ENCODE data around the gene ZNF160. TPM values are rescaled to one million over a fixed set of nuclear protein-coding genes. Genes with fewer than 3 reads are reported as not detected.

The ZNF160 gene
- total and polyA plus RNA-seq, 2 of the 4 experiments (the other 2 are of a cell fraction) = 22.6 to 26.9 TPM

DNA sequence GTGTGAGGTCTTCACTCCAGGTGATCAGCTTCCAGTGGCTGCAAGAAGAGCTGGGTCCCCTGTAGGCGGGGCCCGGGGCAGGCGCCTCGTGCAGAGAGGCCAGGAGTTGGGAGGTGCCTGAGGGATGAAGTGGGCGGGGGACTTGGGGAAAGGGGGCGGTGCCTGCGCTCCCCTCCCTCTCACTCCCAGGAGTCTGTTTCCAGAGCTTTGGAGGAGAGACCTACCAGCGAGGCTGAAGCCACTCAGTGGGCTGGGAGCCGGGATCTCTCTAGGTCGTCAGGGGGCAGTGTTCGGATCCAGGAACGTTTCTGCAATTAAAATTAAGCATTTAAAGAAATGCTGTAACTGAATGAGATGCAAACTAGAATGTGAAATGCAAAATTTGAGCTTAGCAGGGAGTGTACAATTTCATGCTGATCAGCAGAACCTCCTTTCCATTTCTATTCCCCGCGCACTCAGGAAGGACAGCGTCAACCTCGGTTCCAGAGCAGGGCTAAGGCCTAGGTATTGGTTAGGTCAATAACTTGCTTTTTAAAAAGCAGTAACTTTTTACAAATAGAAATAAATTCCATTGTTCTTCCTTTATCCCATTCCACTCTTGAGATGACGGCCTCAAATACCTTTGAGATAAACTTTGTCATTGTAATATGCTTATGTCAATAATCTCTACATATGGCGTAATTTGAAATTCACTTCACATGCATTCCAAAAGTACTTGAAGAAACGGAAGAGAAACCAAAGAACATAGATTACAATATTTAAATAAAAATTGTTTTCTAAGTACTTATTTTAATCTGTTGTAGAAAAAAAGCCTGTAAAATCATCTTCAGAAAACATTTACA is 11.6 kb downstream of the ZNF160 start:
- CTCF ChIA-PET = no interaction called here
- no peak overlapping the region for H2AK9ac ChIP-seq (replicated peaks; ENCODE audit: low read depth, low read length, poor library complexity)

More for the DNA sequence above, 11.6 kb downstream of the ZNF160 start:
- Histone ChIP-seq H2BK20ac (ENCODE audit: low read depth, low read length) (no peak overlapping the region), H3K4me2 (ENCODE audit: low read depth, low read length) (no peak overlapping the region), H4K91ac (ENCODE audit: insufficient read depth, low read depth, low read length) (no peak overlapping the region), H2BK5ac (ENCODE audit: low read depth, low read length, poor library complexity, severe bottlenecking) (no peak overlapping the region), H3K56ac (ENCODE audit: extremely low read depth, insufficient read depth, low read length) (no peak overlapping the region; the same call in 1 of the 2 replicates), H3K36me3 (ENCODE audit: control insufficient read depth, insufficient read depth, low read length) (peaks cover 44% of the 10 kb centered on the region), H3K9ac (ENCODE audit: low read depth, low read length) (no peak overlapping the region), H4K5ac (ENCODE audit: low read depth, low read length) (no peak overlapping the region), H2BK15ac (ENCODE audit: low read depth, low read length) (no peak overlapping the region), H3K23ac (ENCODE audit: low read depth, low read length) (no peak overlapping the region), H3K9me3 (ENCODE audit: control insufficient read depth, insufficient read depth, low read length) (no peaks in the 10 kb centered on the region), H4K8ac (ENCODE audit: low read depth in 2 of 2, low read length in 2 of 2) (no peak overlapping the region), H3K18ac (ENCODE audit: low read depth, low read length) (no peak overlapping the region), H3K79me1 (ENCODE audit: low read depth in 1 of 2, low read length in 2 of 2) (peaks cover 24 to 26% of the 10 kb centered on the region in 2 experiments), H3K14ac (replicated peaks; ENCODE audit: low read depth, low read length) (no peak overlapping the region), H3K27me3 (ENCODE audit: control insufficient read depth, insufficient read depth, low read length) (no peaks in the 10 kb centered on the region), H3K4me1 (ENCODE audit: control insufficient read depth, insufficient read depth, low read length) (no peaks in the 10 kb centered on the region), H2AK5ac (ENCODE audit: low read depth, low read length) (no peak overlapping the region), H3K4me3 (ENCODE audit: insufficient read depth, low read depth, low read length) (no peak overlapping the region), H3K4ac (ENCODE audit: low read depth, low read length) (no peak overlapping the region), H2BK120ac (ENCODE audit: low read depth, low read length) (no peak overlapping the region), H3K9me1 (ENCODE audit: insufficient read depth, low read length) (no peaks in the 10 kb centered on the region), H3K27ac (ENCODE audit: insufficient read depth, low read length) (no peak overlapping the region), H4K20me1 (ENCODE audit: insufficient read depth, low read length) (no peaks in the 10 kb centered on the region; the same call in 1 of the 2 replicates), H2AFZ (replicated peaks; ENCODE audit: low read length, poor library complexity) (no peak overlapping the region)
- in situ Hi-C loops (cut with MboI; ENCODE audit: low sequenced_read_pairs) = no loop called here
- ATAC-seq (ENCODE audit: low read depth) = no peak
- no CpG with 5 or more reads among the region's 19 CpGs for WGBS, 2 experiments (ENCODE audit: extremely low coverage in 2 of 2, insufficient read length in 1 of 2)
- POLR2A ChIA-PET (ENCODE audit: unreplicated experiment) = no interaction called here
- no TSS peak for BruUV-seq (replicated peaks)
- dilution Hi-C loops (cut with HindIII; ENCODE audit: low sequenced_read_pairs, unreplicated experiment) = no loop called here
- no peak for DNase-seq
- intact Hi-C loops (cut with micrococcal nuclease) = no loop called here
- TF ChIP-seq RFX5 (IDR thresholded peaks at IDR 0.05; ENCODE audit: low read depth, low read length) = no peak
